GM23338 (cell line): ENCODE results near the gene GPR4. TPM values are rescaled to one million over a fixed set of nuclear protein-coding genes. Genes with fewer than 3 reads are reported as not detected.

ENCODE experiments used
- ATAC-seq: fragments of 200-7000 bp; cut with Tn5 transposase; 3 replicates; pipeline ENCODE4 v1.9.1; 2020
- DNase-seq: peaks from one replicate; pipeline ENCODE4 v3.0.0-alpha.2; 2015; ENCODE audit warnings: low spot score
- H2AFZ ChIP-seq: fragments of 200-600 bp; sonication (generic); 2 replicates; pipeline ENCODE4 v1.8.0; 2016; ENCODE audit warnings: antibody characterized with exemption, mild to moderate bottlenecking, moderate library complexity
- H3F3A ChIP-seq: fragments of 200-600 bp; sonication (generic); replicated peaks from 2 replicates; pipeline ENCODE4 v1.8.0; 2017; ENCODE audit warnings: antibody characterized with exemption, mixed run types, low read depth
- H3K27ac ChIP-seq: fragments of 200-600 bp; sonication (generic); 2 replicates; pipeline ENCODE4 v1.6.1; 2016; ENCODE audit warnings: low read depth
- H3K27me3 ChIP-seq: fragments of 200-600 bp; sonication (generic); 2 replicates; pipeline ENCODE4 v1.8.0; 2016; ENCODE audit warnings: mild to moderate bottlenecking, mixed run types, moderate library complexity; ENCODE audit not compliant: insufficient read depth
- H3K36me3 ChIP-seq: fragments of 200-600 bp; sonication (generic); 2 replicates; pipeline ENCODE4 v1.8.0; 2016; ENCODE audit warnings: mild to moderate bottlenecking; ENCODE audit not compliant: insufficient read depth
- H3K4me1 ChIP-seq: fragments of 200-600 bp; sonication (generic); 2 replicates; pipeline ENCODE4 v1.8.0; 2016; ENCODE audit warnings: mild to moderate bottlenecking, moderate library complexity; ENCODE audit not compliant: insufficient read depth
- H3K4me2 ChIP-seq: fragments of 200-600 bp; sonication (generic); 2 replicates; pipeline ENCODE4 v1.7.1; 2017; ENCODE audit warnings: mixed run types
- H3K4me3 ChIP-seq: fragments of 200-600 bp; sonication (generic); 2 replicates; pipeline ENCODE4 v1.6.1; 2016; ENCODE audit warnings: mixed run types
- H3K79me2 ChIP-seq: fragments of 200-600 bp; sonication (generic); replicated peaks from 2 replicates; pipeline ENCODE4 v1.8.0; 2017; ENCODE audit warnings: mild to moderate bottlenecking; ENCODE audit not compliant: insufficient read depth
- H3K9me2 ChIP-seq: fragments of 200-600 bp; sonication (generic); 2 replicates; pipeline ENCODE4 v1.8.0; 2017; ENCODE audit not compliant: insufficient read depth
- H4K20me1 ChIP-seq: fragments of 200-600 bp; sonication (generic); replicated peaks from 2 replicates; pipeline ENCODE4 v1.8.0; 2017; ENCODE audit warnings: mild to moderate bottlenecking; ENCODE audit not compliant: insufficient read depth
- H3K27ac Mint-ChIP-seq: 2 replicates; pipeline ENCODE4 v1.8.0; 2020; ENCODE audit warnings: inconsistent platforms, mild to moderate bottlenecking, moderate library complexity, mixed read lengths
- H3K27me3 Mint-ChIP-seq: 3 replicates; pipeline ENCODE4 v1.8.0; 2022; ENCODE audit warnings: low read depth, mild to moderate bottlenecking, moderate library complexity, mixed read lengths, inconsistent platforms; ENCODE audit not compliant: insufficient read depth, poor library complexity
- H3K36me3 Mint-ChIP-seq: 3 replicates; pipeline ENCODE4 v1.8.0; 2021; ENCODE audit warnings: low read depth, mild to moderate bottlenecking, inconsistent platforms, moderate library complexity, mixed read lengths
- H3K4me1 Mint-ChIP-seq: 3 replicates; pipeline ENCODE4 v1.8.0; 2020; ENCODE audit warnings: mild to moderate bottlenecking, inconsistent platforms, mixed read lengths
- H3K4me3 Mint-ChIP-seq: 3 replicates; pipeline ENCODE4 v1.8.0; 2021; ENCODE audit warnings: moderate library complexity, mild to moderate bottlenecking, inconsistent platforms, mixed read lengths
- H3K9me3 Mint-ChIP-seq: 3 replicates; pipeline ENCODE4 v1.8.0; 2020; ENCODE audit warnings: moderate library complexity, mild to moderate bottlenecking, inconsistent platforms, mixed read lengths
- CREB1 ChIP-seq: fragments of 250-450 bp; sonication (Bioruptor Pico); IDR thresholded peaks from 2 replicates; pipeline ENCODE4 v1.5.0; 2020; ENCODE audit warnings: low read depth, mild to moderate bottlenecking, moderate library complexity
- EZH2 ChIP-seq: fragments of 200-600 bp; sonication (generic); IDR thresholded peaks from one replicate; pipeline ENCODE4 v1.8.0; 2017; ENCODE audit warnings: antibody characterized with exemption, mild to moderate bottlenecking, low read depth; ENCODE audit not compliant: unreplicated experiment
- JUNB ChIP-seq: IDR thresholded peaks from one replicate; pipeline ENCODE4 v1.6.1; 2016; ENCODE audit warnings: antibody characterized with exemption; ENCODE audit not compliant: unreplicated experiment
- NANOG ChIP-seq: IDR thresholded peaks from 2 replicates; pipeline ENCODE4 v1.6.1; 2016; ENCODE audit warnings: antibody characterized with exemption, borderline replicate concordance
- POLR2AphosphoS5 ChIP-seq: IDR thresholded peaks from 2 replicates; pipeline ENCODE4 v1.6.1; 2016; ENCODE audit warnings: antibody characterized with exemption, low read depth
- ZNF114 ChIP-seq: fragments of 250-450 bp; sonication (Bioruptor Pico); IDR thresholded peaks from 2 replicates; pipeline ENCODE4 v1.5.0; 2020; ENCODE audit warnings: mild to moderate bottlenecking, moderate library complexity
- long read RNA-seq: library from polyadenylated mRNA; unstranded; transcript quantifications from one replicate; pipeline ENCODE4 v2.0.0, GENCODE V29; 2020; ENCODE audit not compliant: unreplicated experiment
- polyA plus RNA-seq: library from polyadenylated mRNA; unstranded; fragments of >200 nt; fragmentation: Nextera tagmentation; extraction: Ambion mirVana; gene quantifications from 2 replicates; pipeline ENCODE4 v1.2.1, GENCODE V29; 2016
- total RNA-seq: library from RNA; depleted of rRNA; stranded (reverse); fragments of >200 nt; shearing (Covaris generic); gene quantifications from 2 replicates; pipeline ENCODE4 v1.2.3, GENCODE V29; 2014; rRNA removed
- TF ChIP-seq, protein P1 (sequence below): IDR thresholded peaks from 2 replicates; pipeline ENCODE4 v1.6.1; 2016; ENCODE audit warnings: antibody characterized with exemption
- TF ChIP-seq, protein P2 (sequence below): fragments of 250-450 bp; sonication (Bioruptor Pico); IDR thresholded peaks from 2 replicates; pipeline ENCODE4 v1.5.0; 2020; ENCODE audit warnings: mild to moderate bottlenecking, moderate library complexity

GPR4 gene
- total RNA-seq = 0.14 and 0.35 TPM in 2 replicates
- 0.06 and 0.59 TPM in 2 replicates for polyA plus RNA-seq
- long read RNA-seq = 0 reads

GRCh38 chr19:45601524-45602374 is at the start of gene GPR4:
TSS of gene GPR4 (minus strand) at chr19:45602212. CDS start at chr19:45591866, 10,346 bp downstream.
- peaks cover 60% of the 10 kb centered on the region for H3K27me3 Mint-ChIP-seq
- Histone ChIP-seq H3K36me3 (no peaks in the 10 kb centered on the region), H3F3A (peaks cover 22% of the 10 kb centered on the region; the same call in 1 of the 2 replicates), H3K4me1 (peaks cover 51% of the 10 kb centered on the region), H2AFZ (peak within 1 kb of the TSS; percentile 81; the same call in 1 of the 2 replicates), H3K27me3 (peaks cover 92% of the 10 kb centered on the region), H3K27ac (no peak within 1 kb of the TSS), H4K20me1 (no peaks in the 10 kb centered on the region; the same call in 1 of the 2 replicates), H3K9me2 (no peaks in the 10 kb centered on the region), H3K79me2 (no peaks in the 10 kb centered on the region), H3K4me3 (peak within 1 kb of the TSS; percentile 67), H3K4me2 (peak within 1 kb of the TSS; percentile 97)
- H3K4me1 Mint-ChIP-seq = peaks cover 48% of the 10 kb centered on the region
- peak within 1 kb of the TSS; percentile 67 for H3K4me3 Mint-ChIP-seq
- DNase-seq (peak; percentile 89), ATAC-seq (peak; percentile 87)
- TF ChIP-seq CREB1 (CRISPR knock-in tag) (peak; percentile 37; the same call in 1 of the 2 replicates), JUNB (no peak), ZNF114 (no peak), NANOG (no peak), POLR2AphosphoS5 (no peak), EZH2 (peak; percentile 54)
- TF ChIP-seq, protein P1, sequence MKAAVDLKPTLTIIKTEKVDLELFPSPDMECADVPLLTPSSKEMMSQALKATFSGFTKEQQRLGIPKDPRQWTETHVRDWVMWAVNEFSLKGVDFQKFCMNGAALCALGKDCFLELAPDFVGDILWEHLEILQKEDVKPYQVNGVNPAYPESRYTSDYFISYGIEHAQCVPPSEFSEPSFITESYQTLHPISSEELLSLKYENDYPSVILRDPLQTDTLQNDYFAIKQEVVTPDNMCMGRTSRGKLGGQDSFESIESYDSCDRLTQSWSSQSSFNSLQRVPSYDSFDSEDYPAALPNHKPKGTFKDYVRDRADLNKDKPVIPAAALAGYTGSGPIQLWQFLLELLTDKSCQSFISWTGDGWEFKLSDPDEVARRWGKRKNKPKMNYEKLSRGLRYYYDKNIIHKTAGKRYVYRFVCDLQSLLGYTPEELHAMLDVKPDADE = no peak
- TF ChIP-seq, protein P2, sequence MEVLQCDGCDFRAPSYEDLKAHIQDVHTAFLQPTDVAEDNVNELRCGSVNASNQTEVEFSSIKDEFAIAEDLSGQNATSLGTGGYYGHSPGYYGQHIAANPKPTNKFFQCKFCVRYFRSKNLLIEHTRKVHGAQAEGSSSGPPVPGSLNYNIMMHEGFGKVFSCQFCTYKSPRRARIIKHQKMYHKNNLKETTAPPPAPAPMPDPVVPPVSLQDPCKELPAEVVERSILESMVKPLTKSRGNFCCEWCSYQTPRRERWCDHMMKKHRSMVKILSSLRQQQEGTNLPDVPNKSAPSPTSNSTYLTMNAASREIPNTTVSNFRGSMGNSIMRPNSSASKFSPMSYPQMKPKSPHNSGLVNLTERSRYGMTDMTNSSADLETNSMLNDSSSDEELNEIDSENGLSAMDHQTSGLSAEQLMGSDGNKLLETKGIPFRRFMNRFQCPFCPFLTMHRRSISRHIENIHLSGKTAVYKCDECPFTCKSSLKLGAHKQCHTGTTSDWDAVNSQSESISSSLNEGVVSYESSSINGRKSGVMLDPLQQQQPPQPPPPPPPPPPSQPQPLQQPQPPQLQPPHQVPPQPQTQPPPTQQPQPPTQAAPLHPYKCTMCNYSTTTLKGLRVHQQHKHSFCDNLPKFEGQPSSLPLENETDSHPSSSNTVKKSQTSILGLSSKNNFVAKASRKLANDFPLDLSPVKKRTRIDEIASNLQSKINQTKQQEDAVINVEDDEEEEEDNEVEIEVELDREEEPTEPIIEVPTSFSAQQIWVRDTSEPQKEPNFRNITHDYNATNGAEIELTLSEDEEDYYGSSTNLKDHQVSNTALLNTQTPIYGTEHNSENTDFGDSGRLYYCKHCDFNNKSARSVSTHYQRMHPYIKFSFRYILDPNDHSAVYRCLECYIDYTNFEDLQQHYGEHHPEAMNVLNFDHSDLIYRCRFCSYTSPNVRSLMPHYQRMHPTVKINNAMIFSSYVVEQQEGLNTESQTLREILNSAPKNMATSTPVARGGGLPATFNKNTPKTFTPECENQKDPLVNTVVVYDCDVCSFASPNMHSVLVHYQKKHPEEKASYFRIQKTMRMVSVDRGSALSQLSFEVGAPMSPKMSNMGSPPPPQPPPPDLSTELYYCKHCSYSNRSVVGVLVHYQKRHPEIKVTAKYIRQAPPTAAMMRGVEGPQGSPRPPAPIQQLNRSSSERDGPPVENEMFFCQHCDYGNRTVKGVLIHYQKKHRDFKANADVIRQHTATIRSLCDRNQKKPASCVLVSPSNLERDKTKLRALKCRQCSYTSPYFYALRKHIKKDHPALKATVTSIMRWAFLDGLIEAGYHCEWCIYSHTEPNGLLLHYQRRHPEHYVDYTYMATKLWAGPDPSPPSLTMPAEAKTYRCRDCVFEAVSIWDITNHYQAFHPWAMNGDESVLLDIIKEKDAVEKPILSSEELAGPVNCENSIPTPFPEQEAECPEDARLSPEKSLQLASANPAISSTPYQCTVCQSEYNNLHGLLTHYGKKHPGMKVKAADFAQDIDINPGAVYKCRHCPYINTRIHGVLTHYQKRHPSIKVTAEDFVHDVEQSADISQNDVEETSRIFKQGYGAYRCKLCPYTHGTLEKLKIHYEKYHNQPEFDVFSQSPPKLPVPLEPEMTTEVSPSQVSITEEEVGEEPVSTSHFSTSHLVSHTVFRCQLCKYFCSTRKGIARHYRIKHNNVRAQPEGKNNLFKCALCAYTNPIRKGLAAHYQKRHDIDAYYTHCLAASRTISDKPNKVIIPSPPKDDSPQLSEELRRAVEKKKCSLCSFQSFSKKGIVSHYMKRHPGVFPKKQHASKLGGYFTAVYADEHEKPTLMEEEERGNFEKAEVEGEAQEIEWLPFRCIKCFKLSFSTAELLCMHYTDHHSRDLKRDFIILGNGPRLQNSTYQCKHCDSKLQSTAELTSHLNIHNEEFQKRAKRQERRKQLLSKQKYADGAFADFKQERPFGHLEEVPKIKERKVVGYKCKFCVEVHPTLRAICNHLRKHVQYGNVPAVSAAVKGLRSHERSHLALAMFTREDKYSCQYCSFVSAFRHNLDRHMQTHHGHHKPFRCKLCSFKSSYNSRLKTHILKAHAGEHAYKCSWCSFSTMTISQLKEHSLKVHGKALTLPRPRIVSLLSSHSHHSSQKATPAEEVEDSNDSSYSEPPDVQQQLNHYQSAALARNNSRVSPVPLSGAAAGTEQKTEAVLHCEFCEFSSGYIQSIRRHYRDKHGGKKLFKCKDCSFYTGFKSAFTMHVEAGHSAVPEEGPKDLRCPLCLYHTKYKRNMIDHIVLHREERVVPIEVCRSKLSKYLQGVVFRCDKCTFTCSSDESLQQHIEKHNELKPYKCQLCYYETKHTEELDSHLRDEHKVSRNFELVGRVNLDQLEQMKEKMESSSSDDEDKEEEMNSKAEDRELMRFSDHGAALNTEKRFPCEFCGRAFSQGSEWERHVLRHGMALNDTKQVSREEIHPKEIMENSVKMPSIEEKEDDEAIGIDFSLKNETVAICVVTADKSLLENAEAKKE (CRISPR knock-in tag) = no peak
- no peaks in the 10 kb centered on the region; the same call in 2 of the 3 replicates for H3K36me3 Mint-ChIP-seq
- no peaks in the 10 kb centered on the region for H3K9me3 Mint-ChIP-seq
- no peak within 1 kb of the TSS for H3K27ac Mint-ChIP-seq
